ENCODE data around the gene IDH3A.

IDH3A gene

DNA sequence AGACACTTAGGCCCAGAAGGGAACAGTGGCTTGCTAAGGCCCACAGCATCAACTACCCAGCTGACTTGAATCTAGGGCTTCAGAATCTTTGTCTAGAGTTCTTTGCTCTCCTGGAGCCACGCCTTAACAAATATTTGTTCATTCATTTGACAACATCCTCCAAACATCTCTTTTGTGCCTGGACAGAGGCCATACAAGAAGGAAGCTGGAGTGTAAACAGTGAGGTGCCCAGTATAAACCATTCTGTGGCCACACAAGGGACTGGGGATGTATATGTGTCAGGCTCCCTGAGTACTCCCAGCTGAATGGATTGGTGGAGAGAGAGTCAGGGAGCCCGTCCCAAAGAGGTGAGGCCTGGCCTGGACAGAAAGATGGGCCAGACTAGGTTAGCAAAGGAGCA, 21.3 kb upstream of the IDH3A start:
- Histone ChIP-seq H3K4me1 (ENCODE audit: insufficient read depth, low read length, poor library complexity, severe bottlenecking) (peaks cover 12% of the 10 kb centered on the region), H3K4me2 (ENCODE audit: low read depth, low read length, poor library complexity, severe bottlenecking) (no peak overlapping the region), H3F3A (ENCODE audit: low read depth) (peaks cover 7% of the 10 kb centered on the region; the same call in 1 of the 2 replicates), H3K79me2 (ENCODE audit: insufficient read depth, low read length) (no peaks in the 10 kb centered on the region), H2AFZ (ENCODE audit: low read length) (no peak overlapping the region; the same call in 1 of the 2 replicates), H4K20me1 (ENCODE audit: insufficient read depth, low read length, poor library complexity, severe bottlenecking) (no peaks in the 10 kb centered on the region), H3K9ac (ENCODE audit: low read depth, low read length, poor library complexity, severe bottlenecking) (no peak overlapping the region), H3K4me3 (ENCODE audit: low read length, poor library complexity, severe bottlenecking) (no peak overlapping the region), H3K36me3 (ENCODE audit: insufficient read depth, low read length) (no peaks in the 10 kb centered on the region), H3K27me3 (ENCODE audit: insufficient read depth, low read length, poor library complexity, severe bottlenecking) (no peaks in the 10 kb centered on the region), H3K9me2 (replicated peaks; ENCODE audit: low read depth, low read length) (no peaks in the 10 kb centered on the region), H3K9me3 (ENCODE audit: insufficient read depth, low read depth, low read length) (no peaks in the 10 kb centered on the region)
- no peak for TF ChIP-seq EZH2phosphoT487 (IDR thresholded peaks at IDR 0.05; ENCODE audit: borderline replicate concordance)
- TF ChIP-seq, protein P1, sequence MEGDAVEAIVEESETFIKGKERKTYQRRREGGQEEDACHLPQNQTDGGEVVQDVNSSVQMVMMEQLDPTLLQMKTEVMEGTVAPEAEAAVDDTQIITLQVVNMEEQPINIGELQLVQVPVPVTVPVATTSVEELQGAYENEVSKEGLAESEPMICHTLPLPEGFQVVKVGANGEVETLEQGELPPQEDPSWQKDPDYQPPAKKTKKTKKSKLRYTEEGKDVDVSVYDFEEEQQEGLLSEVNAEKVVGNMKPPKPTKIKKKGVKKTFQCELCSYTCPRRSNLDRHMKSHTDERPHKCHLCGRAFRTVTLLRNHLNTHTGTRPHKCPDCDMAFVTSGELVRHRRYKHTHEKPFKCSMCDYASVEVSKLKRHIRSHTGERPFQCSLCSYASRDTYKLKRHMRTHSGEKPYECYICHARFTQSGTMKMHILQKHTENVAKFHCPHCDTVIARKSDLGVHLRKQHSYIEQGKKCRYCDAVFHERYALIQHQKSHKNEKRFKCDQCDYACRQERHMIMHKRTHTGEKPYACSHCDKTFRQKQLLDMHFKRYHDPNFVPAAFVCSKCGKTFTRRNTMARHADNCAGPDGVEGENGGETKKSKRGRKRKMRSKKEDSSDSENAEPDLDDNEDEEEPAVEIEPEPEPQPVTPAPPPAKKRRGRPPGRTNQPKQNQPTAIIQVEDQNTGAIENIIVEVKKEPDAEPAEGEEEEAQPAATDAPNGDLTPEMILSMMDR (conservative IDR thresholded peaks at IDR 0.05; ENCODE audit: low read length), result no peak

DNA sequence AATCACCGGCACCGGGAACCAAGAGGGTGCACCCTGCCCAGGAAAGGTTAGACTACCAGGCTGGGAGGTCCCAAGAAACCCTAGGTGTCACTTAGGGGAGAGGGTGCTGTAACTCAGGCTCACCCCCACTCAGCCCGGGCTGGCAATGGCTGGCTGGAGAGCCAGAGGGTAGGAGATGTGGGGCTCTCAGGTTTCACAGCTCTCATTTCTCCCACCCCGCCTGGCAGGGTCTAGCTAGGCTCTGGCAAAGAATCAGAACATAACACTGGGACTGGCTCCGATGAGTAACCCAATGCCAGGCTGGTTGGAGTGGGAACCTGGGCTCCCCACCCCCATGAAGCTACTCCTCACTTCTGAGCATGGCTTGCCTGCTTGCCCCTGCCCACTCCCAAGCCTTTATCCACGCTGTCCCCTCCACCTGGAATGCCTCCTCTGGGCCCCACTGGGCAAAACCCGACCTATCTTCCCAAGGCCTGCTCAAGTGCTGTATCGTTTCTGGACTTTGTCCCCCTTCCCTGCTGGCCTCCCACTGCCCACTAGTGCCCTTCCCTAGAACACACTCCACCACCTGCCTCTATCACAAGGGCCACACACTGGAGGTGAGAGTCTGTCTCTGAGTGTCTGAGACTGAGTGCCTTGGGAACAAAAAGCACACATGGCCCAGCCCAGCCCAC, 19.9 kb upstream of the IDH3A start:
- Histone ChIP-seq H3K4me1 (ENCODE audit: insufficient read depth, low read length, poor library complexity, severe bottlenecking) (peaks cover 17% of the 10 kb centered on the region), H4K20me1 (ENCODE audit: insufficient read depth, low read length, poor library complexity, severe bottlenecking) (no peaks in the 10 kb centered on the region), H3K9me2 (replicated peaks; ENCODE audit: low read depth, low read length) (no peaks in the 10 kb centered on the region), H3K79me2 (ENCODE audit: insufficient read depth, low read length) (no peaks in the 10 kb centered on the region), H3K4me2 (ENCODE audit: low read depth, low read length, poor library complexity, severe bottlenecking) (no peak overlapping the region), H3K36me3 (ENCODE audit: insufficient read depth, low read length) (no peaks in the 10 kb centered on the region), H3K4me3 (ENCODE audit: low read length, poor library complexity, severe bottlenecking) (no peak overlapping the region), H3K9me3 (ENCODE audit: insufficient read depth, low read depth, low read length) (no peaks in the 10 kb centered on the region), H3K27me3 (ENCODE audit: insufficient read depth, low read length, poor library complexity, severe bottlenecking) (no peaks in the 10 kb centered on the region), H3K9ac (ENCODE audit: low read depth, low read length, poor library complexity, severe bottlenecking) (no peak overlapping the region), H3F3A (ENCODE audit: low read depth) (peaks cover 7% of the 10 kb centered on the region; the same call in 1 of the 2 replicates), H2AFZ (ENCODE audit: low read length) (no peak overlapping the region)
- no peak for TF ChIP-seq EZH2phosphoT487 (IDR thresholded peaks at IDR 0.05; ENCODE audit: borderline replicate concordance)
- TF ChIP-seq, protein P1 (conservative IDR thresholded peaks at IDR 0.05; ENCODE audit: low read length), result no peak

DNA sequence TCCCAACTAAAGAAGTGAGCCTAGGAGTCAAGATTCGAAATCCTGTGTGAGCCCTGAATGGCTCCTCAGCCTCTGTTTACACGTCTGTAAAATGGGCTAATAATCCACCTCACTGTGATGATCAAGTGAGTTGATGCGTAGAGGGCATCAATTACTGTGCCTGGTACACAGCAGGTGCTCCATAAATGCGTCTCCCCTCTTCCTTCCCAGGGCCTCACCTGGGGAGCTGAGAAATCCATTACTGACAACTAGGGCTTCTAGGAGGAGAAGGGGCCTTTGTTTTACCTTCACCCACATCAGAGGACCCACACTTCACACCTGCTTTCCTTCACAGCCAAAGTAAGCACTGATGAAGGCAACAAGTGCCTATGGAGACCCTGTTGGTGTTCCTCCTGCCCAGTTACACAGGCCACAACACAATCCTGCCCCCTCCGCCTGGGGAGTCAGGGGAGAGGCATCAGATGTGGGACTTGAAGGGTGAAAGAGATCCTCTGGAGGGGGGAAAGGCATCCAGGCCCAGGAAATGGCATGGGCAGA, 19.3 kb upstream of the IDH3A start:
- Histone ChIP-seq H3K9ac (ENCODE audit: low read depth, low read length, poor library complexity, severe bottlenecking) (no peak overlapping the region), H3K27me3 (ENCODE audit: insufficient read depth, low read length, poor library complexity, severe bottlenecking) (no peaks in the 10 kb centered on the region), H3K36me3 (ENCODE audit: insufficient read depth, low read length) (no peaks in the 10 kb centered on the region), H2AFZ (ENCODE audit: low read length) (no peak overlapping the region; the same call in 1 of the 2 replicates), H3K4me3 (ENCODE audit: low read length, poor library complexity, severe bottlenecking) (no peak overlapping the region), H3K9me2 (replicated peaks; ENCODE audit: low read depth, low read length) (no peaks in the 10 kb centered on the region), H3K4me2 (ENCODE audit: low read depth, low read length, poor library complexity, severe bottlenecking) (no peak overlapping the region), H3F3A (ENCODE audit: low read depth) (peaks cover 7% of the 10 kb centered on the region; the same call in 1 of the 2 replicates), H3K9me3 (ENCODE audit: insufficient read depth, low read depth, low read length) (no peaks in the 10 kb centered on the region), H4K20me1 (ENCODE audit: insufficient read depth, low read length, poor library complexity, severe bottlenecking) (no peaks in the 10 kb centered on the region), H3K4me1 (ENCODE audit: insufficient read depth, low read length, poor library complexity, severe bottlenecking) (peaks cover 17% of the 10 kb centered on the region), H3K79me2 (ENCODE audit: insufficient read depth, low read length) (no peaks in the 10 kb centered on the region)
- TF ChIP-seq, protein P1 (conservative IDR thresholded peaks at IDR 0.05; ENCODE audit: low read length), result no peak
- TF ChIP-seq EZH2phosphoT487 (IDR thresholded peaks at IDR 0.05; ENCODE audit: borderline replicate concordance), result no peak

Data from Loucy (cell line).